K562 (cell line): ENCODE measurements around the gene KCTD12. TPM values are rescaled to one million over a fixed set of nuclear protein-coding genes. Genes with fewer than 3 reads are reported as not detected.

ENCODE experiments used
- CXXC5 ChIP-seq: fragments of 250-450 bp; sonication (Bioruptor Pico); IDR thresholded peaks from 2 replicates; pipeline ENCODE4 v1.8.0; 2022; ENCODE audit warnings: inconsistent platforms, mild to moderate bottlenecking, moderate library complexity
- ESRRA ChIP-seq: fragments of 450-650 bp; IDR thresholded peaks from 2 replicates; pipeline ENCODE4 v1.6.1; 2014; ENCODE audit warnings: low read depth, mild to moderate bottlenecking, moderate library complexity, borderline replicate concordance
- FOXJ2 ChIP-seq: fragments of 200-800 bp; sonication (Bioruptor generic); IDR thresholded peaks from 2 replicates; pipeline ENCODE4 v1.6.1; 2016; ENCODE audit warnings: missing genetic modification characterization, missing compliant biosample characterization
- HDAC6 ChIP-seq: IDR thresholded peaks from 2 replicates; pipeline ENCODE4 v1.6.1; 2012; ENCODE audit warnings: low read depth, mild to moderate bottlenecking, control low read depth, inconsistent platforms, low read length, moderate library complexity
- HMG20B ChIP-seq: fragments of 250-450 bp; sonication (Bioruptor Pico); IDR thresholded peaks from 2 replicates; pipeline ENCODE4 v1.5.0; 2021; ENCODE audit warnings: mild to moderate bottlenecking
- HOXB6 ChIP-seq: fragments of 250-450 bp; sonication (Bioruptor Pico); IDR thresholded peaks from 2 replicates; pipeline ENCODE4 v1.5.1; 2022; ENCODE audit warnings: mild to moderate bottlenecking, borderline replicate concordance
- IRF2 ChIP-seq: sonication (generic); formaldehyde crosslinking; IDR thresholded peaks from 2 replicates; pipeline ENCODE4 v1.8.1; 2022; ENCODE audit warnings: mild to moderate bottlenecking, missing genetic modification reagents
- JUN ChIP-seq, 2 experiments: sonication (generic) in 1 of 2; formaldehyde crosslinking in 1 of 2; IDR thresholded peaks; 2 replicates each; pipeline versions ENCODE4 v1.6.1 to v1.8.0; 2012 to 2022; ENCODE audit warnings: borderline replicate concordance in 2 of 2, mild to moderate bottlenecking in 2 of 2, improper control_type of control experiment in 1 of 2, low read depth in 1 of 2, low read length in 1 of 2, missing genetic modification reagents in 1 of 2
- NELFE ChIP-seq: IDR thresholded peaks from 2 replicates; pipeline ENCODE4 v1.6.1; 2011; ENCODE audit warnings: mild to moderate bottlenecking; ENCODE audit not compliant: insufficient read depth, insufficient read length
- NFIX ChIP-seq: fragments of 250-450 bp; sonication (Bioruptor Pico); IDR thresholded peaks from 2 replicates; pipeline ENCODE4 v1.4.0; 2020; ENCODE audit warnings: low read depth, mild to moderate bottlenecking, moderate library complexity
- NR1H2 ChIP-seq: sonication (generic); formaldehyde crosslinking; IDR thresholded peaks from 2 replicates; pipeline ENCODE4 v1.4.0; 2020; ENCODE audit warnings: mild to moderate bottlenecking, missing genetic modification reagents
- PHTF2 ChIP-seq: fragments of 250-450 bp; sonication (Bioruptor Pico); IDR thresholded peaks from 2 replicates; pipeline ENCODE4 v1.5.0; 2021; ENCODE audit warnings: mild to moderate bottlenecking
- POLR2G ChIP-seq: fragments of 200-400 bp; formaldehyde crosslinking; IDR thresholded peaks from 2 replicates; pipeline ENCODE4 v1.6.1; 2017; ENCODE audit warnings: low read depth, mild to moderate bottlenecking, antibody characterized with exemption, low read length, moderate library complexity
- POLR2H ChIP-seq: IDR thresholded peaks from 2 replicates; pipeline ENCODE4 v1.6.1; 2016; ENCODE audit warnings: missing genetic modification characterization, low read depth, mild to moderate bottlenecking, control low read depth, missing compliant biosample characterization, moderate library complexity
- PTRF ChIP-seq: fragments of 450-650 bp; IDR thresholded peaks from 2 replicates; pipeline ENCODE4 v1.6.1; 2016; ENCODE audit warnings: mild to moderate bottlenecking, missing genetic modification characterization, missing compliant biosample characterization
- RBFOX2 ChIP-seq: fragments of 200-400 bp; formaldehyde crosslinking; IDR thresholded peaks from 2 replicates; pipeline ENCODE4 v1.6.1; 2017; ENCODE audit warnings: low read depth, mild to moderate bottlenecking, low read length, moderate library complexity
- TARDBP ChIP-seq: fragments of 450-650 bp; IDR thresholded peaks from 2 replicates; pipeline ENCODE4 v1.6.1; 2016
- TBP ChIP-seq: optimal IDR thresholded peaks from 2 replicates; pipeline ENCODE3; 2011; ENCODE audit warnings: low read depth, low read length, improper control_type of control experiment
- U2AF1 ChIP-seq: fragments of 200-400 bp; formaldehyde crosslinking; optimal IDR thresholded peaks from 2 replicates; pipeline ENCODE3; 2017; ENCODE audit warnings: mild to moderate bottlenecking, low read depth, low read length, moderate library complexity
- ZNF146 ChIP-seq: IDR thresholded peaks from one replicate; pipeline ENCODE4 v1.6.1; 2018; ENCODE audit warnings: missing compliant biosample characterization; ENCODE audit not compliant: unreplicated experiment
- ZNF3 ChIP-seq: fragments of 250-450 bp; sonication (Bioruptor Pico); IDR thresholded peaks from 2 replicates; pipeline ENCODE4 v1.5.0; 2021; ENCODE audit warnings: mild to moderate bottlenecking, moderate library complexity
- polyA plus RNA-seq, 8 experiments: library from polyadenylated mRNA; depleted of rRNA in 4 of 8; stranded (reverse) in 5 of 8; unstranded in 3 of 8; fragments of >200 nt; fragmentation: Nextera tagmentation in 2 of 8; fragmentation: Illumina TruSeq in 1 of 8; extraction: Ambion mirVana in 2 of 8; extraction: Trizol in 1 of 8; gene quantifications; 2 replicates each; pipeline versions ENCODE4 v1.2.1 to v1.2.3, GENCODE V29; 2011 to 2014; ENCODE audit warnings: inconsistent platforms in 1 of 8, missing spikeins in 1 of 8
- total RNA-seq, 7 experiments: library from RNA; depleted of rRNA in 6 of 7; stranded (reverse); fragments of >200 nt in 6 of 7; fragmentation: Illumina TruSeq in 2 of 7; extraction: Trizol in 2 of 7; gene quantifications; 2 replicates each; pipeline versions ENCODE4 v1.2.1 to v1.2.3, GENCODE V29; 2011 to 2021; ENCODE audit warnings: low replicate concordance in 1 of 7
- TF ChIP-seq, protein P1 (sequence below): fragments of 450-650 bp; IDR thresholded peaks from one replicate; pipeline ENCODE4 v1.6.1; 2018; ENCODE audit warnings: mild to moderate bottlenecking, moderate library complexity; ENCODE audit not compliant: partially characterized antibody
- TF ChIP-seq, protein P2 (sequence below), 3 experiments: IDR thresholded peaks in 2 of 3; conservative IDR thresholded peaks in 1 of 3; 2 replicates each; pipeline ENCODE4 v1.5.1; 2011 to 2012; ENCODE audit warnings: low read length in 3 of 3, mild to moderate bottlenecking in 3 of 3, control low read depth in 2 of 3, improper control_type of control experiment in 1 of 3, inconsistent platforms in 1 of 3, low read depth in 1 of 3, mixed read lengths in 1 of 3, moderate library complexity in 1 of 3; ENCODE audit not compliant: insufficient read depth in 2 of 3
- TF ChIP-seq, protein P3 (sequence below): sonication (generic); formaldehyde crosslinking; IDR thresholded peaks from 2 replicates; pipeline ENCODE4 v1.8.0; 2023; ENCODE audit warnings: mild to moderate bottlenecking, missing genetic modification reagents

Gene KCTD12
- total and polyA plus RNA-seq, 9 of the 15 experiments (the other 6 are each of a cell fraction or from before 2014, with no cell fraction given): 0.14 to 0.93 (median 0.32) TPM

DNA sequence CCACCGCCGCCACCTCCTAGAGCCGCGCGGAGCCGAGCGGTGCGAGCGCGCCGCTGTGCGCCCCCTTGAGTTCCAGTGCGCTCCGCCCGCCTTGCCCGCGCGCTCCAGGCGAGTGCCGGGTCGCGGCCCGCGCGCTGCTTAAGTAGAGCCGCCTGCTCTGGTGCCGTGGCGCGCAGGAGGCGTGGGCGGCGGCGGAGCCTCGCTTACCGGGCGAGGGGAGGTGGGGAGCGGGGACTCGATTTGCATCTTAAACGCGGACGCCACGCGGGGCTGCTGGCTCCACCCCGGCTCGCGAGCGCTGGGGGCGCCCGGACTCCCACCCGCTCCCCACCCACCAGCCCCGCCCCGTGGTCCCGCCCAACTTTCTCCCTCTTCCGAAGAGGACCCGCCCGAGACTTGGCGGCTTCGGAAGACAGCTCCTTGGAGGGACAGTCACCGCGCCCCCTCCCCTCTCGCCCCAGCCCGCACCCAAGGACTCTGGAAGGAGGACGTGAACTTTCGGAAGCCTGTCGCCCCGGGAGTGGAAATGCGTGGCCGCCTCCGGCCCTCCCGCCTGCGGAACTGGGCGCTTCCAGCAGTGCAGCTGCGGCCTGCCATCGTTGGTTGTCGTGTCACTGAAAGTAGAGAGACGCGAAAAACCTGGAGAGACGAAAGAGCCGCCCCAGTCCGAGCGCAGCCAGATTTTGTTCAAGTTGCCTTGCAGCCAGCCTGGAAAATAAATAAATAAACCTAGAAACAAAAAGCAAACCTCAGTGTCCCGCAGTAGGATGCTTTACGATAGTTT is at the start of gene KCTD12 (continued):
- TF ChIP-seq, protein P1, sequence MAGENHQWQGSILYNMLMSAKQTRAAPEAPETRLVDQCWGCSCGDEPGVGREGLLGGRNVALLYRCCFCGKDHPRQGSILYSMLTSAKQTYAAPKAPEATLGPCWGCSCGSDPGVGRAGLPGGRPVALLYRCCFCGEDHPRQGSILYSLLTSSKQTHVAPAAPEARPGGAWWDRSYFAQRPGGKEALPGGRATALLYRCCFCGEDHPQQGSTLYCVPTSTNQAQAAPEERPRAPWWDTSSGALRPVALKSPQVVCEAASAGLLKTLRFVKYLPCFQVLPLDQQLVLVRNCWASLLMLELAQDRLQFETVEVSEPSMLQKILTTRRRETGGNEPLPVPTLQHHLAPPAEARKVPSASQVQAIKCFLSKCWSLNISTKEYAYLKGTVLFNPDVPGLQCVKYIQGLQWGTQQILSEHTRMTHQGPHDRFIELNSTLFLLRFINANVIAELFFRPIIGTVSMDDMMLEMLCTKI: no peak
- TF ChIP-seq ZNF3 (CRISPR knock-in tag) (no peak), ESRRA (no peak), PHTF2 (CRISPR knock-in tag) (no peak), NR1H2 (no peak), HOXB6 (CRISPR knock-in tag) (no peak), JUN (IDR thresholded peaks at IDR 0.05; ENCODE audit: borderline replicate concordance, low read depth, low read length) (no peak), JUN (CRISPR knock-in tag; IDR thresholded peaks at IDR 0.05; ENCODE audit: borderline replicate concordance) (no peak), TARDBP (no peak), RBFOX2 (no peak; the same call in 1 of the 2 replicates), FOXJ2 (tag) (no peak), POLR2H (tag) (no peak), U2AF1 (no peak), POLR2G (peak; percentile 44; the same call in 1 of the 2 replicates), TBP (no peak), IRF2 (CRISPR knock-in tag) (no peak), PTRF (no peak), CXXC5 (CRISPR knock-in tag) (peak; percentile 39; the same call in 1 of the 2 replicates), NFIX (CRISPR knock-in tag) (no peak), HDAC6 (0 out of 2 replicates have a peak, but pooled peaks have one; percentile 43), ZNF146 (CRISPR knock-in tag) (no peak), NELFE (no peak), HMG20B (CRISPR knock-in tag) (no peak)
- TF ChIP-seq, protein P2, sequence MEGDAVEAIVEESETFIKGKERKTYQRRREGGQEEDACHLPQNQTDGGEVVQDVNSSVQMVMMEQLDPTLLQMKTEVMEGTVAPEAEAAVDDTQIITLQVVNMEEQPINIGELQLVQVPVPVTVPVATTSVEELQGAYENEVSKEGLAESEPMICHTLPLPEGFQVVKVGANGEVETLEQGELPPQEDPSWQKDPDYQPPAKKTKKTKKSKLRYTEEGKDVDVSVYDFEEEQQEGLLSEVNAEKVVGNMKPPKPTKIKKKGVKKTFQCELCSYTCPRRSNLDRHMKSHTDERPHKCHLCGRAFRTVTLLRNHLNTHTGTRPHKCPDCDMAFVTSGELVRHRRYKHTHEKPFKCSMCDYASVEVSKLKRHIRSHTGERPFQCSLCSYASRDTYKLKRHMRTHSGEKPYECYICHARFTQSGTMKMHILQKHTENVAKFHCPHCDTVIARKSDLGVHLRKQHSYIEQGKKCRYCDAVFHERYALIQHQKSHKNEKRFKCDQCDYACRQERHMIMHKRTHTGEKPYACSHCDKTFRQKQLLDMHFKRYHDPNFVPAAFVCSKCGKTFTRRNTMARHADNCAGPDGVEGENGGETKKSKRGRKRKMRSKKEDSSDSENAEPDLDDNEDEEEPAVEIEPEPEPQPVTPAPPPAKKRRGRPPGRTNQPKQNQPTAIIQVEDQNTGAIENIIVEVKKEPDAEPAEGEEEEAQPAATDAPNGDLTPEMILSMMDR (IDR thresholded peaks at IDR 0.05 in 2 of 3, conservative IDR thresholded peaks at IDR 0.05 in 1 of 3; ENCODE audit: insufficient read depth in 2 of 3, low read depth in 1 of 3, low read length in 3 of 3): peak in 2 of 3 experiments; percentile 4 to 40; a peak in 1 of 6 replicates
- TF ChIP-seq, protein P3, sequence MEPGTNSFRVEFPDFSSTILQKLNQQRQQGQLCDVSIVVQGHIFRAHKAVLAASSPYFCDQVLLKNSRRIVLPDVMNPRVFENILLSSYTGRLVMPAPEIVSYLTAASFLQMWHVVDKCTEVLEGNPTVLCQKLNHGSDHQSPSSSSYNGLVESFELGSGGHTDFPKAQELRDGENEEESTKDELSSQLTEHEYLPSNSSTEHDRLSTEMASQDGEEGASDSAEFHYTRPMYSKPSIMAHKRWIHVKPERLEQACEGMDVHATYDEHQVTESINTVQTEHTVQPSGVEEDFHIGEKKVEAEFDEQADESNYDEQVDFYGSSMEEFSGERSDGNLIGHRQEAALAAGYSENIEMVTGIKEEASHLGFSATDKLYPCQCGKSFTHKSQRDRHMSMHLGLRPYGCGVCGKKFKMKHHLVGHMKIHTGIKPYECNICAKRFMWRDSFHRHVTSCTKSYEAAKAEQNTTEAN (CRISPR knock-in tag): no peak
